Heart left ventricle (tissue), 13 donors: ENCODE measurements around the gene DDA1.

ENCODE experiments used
- POLR2A ChIP-seq, 2 donors: fragments of 450-650 bp; IDR thresholded peaks; one replicate each; pipeline ENCODE4 v1.6.1; 2017; ENCODE audit warnings: antibody characterized with exemption in 2 of 2, mild to moderate bottlenecking in 2 of 2, moderate library complexity in 2 of 2
- TF ChIP-seq, protein P1 (sequence below), 12 donors: fragments of 200-600 bp; sonication (generic) in 4 of 12; IDR thresholded peaks; one replicate each; pipeline versions ENCODE4 v1.5.0 to v1.8.0; 2018 to 2022; ENCODE audit warnings: antibody characterized with exemption in 12 of 12, mild to moderate bottlenecking in 5 of 12
- donor health status: ischemic (EF 13 %, LVEDD 7.1; RV severe dilation, severe dysfunction).
- donor health status: DM: no; HTN: yes; CAD: no.
- donor health status: DM: no; HTN: no; CAD: no.
- donor health status: ischemic (EF 25% LVEDD 6.9; RV normal size, moderate dysfunction).
- donor health status: ischemic (EF 25% LVEDD 5.7; RV mildly dilated, moderate dysfunction).
- donor health status: ischemic (EF 35%, LVEDD 5.7; RV mildly dilated, moderate dysfunction).
- donor health status: nonischemic (EF 11% LVEDD 7.7; RV severe dilation, severe dysfunction).
- donor health status: DM: yes; HTN: yes; CAD: no.
- donor health status: PGD.
- donor health status: ischemic (EF 29% LVEDD 5.4; RV normal size, mild dysfunction).
- donor health status: nonischemic (EF 23%, LVEDD 6.1; RV moderate dilation, normal function).

DNA sequence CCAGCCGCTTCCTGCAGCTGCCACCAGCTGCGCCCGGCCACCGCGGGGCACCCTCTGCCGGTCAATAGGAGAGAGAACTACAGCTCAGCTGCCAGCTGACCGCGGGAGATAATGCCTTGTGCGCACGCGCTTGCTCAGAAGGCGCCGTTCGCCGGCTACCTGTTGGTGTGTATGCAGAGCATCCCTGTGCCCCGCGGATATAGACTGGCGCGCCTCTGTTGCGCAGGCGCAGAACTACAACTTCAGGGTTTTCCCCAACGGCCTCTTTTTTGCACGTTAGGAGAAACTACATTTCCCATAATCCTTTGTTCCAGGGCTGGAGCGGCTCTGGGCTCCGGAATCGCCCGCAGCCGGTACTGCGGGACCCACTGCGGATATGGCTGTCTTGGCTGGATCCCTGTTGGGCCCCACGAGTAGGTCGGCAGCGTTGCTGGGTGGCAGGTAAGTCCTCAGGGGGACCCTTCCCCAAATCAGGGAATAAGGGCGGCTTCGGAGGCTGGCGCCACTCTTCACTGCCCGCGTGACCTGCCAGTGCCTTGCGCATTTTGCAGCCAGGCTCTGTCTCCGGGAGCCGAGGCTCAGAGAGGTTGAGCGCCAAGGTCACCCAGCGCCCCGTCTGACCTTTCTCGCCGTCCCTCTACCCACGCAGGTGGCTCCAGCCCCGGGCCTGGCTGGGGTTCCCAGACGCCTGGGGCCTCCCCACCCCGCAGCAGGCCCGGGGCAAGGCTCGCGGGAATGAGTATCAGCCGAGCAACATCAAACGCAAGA is 3.7 kb upstream of the DDA1 start, which contains the start of gene MRPL34:
- TF ChIP-seq, protein P1, sequence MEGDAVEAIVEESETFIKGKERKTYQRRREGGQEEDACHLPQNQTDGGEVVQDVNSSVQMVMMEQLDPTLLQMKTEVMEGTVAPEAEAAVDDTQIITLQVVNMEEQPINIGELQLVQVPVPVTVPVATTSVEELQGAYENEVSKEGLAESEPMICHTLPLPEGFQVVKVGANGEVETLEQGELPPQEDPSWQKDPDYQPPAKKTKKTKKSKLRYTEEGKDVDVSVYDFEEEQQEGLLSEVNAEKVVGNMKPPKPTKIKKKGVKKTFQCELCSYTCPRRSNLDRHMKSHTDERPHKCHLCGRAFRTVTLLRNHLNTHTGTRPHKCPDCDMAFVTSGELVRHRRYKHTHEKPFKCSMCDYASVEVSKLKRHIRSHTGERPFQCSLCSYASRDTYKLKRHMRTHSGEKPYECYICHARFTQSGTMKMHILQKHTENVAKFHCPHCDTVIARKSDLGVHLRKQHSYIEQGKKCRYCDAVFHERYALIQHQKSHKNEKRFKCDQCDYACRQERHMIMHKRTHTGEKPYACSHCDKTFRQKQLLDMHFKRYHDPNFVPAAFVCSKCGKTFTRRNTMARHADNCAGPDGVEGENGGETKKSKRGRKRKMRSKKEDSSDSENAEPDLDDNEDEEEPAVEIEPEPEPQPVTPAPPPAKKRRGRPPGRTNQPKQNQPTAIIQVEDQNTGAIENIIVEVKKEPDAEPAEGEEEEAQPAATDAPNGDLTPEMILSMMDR (IDR thresholded peaks at IDR 0.05), result peak; percentile 47 to 90 (median 66)
- TF ChIP-seq POLR2A (IDR thresholded peaks at IDR 0.05), result peak in 1 of 2 donors; percentile 84
